HepG2 (cell line): ENCODE measurements around the gene PLEKHN1. TPM values are rescaled to one million over a fixed set of nuclear protein-coding genes. Genes with fewer than 3 reads are reported as not detected.

Experiments used
- CBX1 ChIP-seq: IDR thresholded peaks from one replicate; pipeline ENCODE4 v1.6.1; 2016; ENCODE audit warnings: antibody characterized with exemption, low read depth
- CCAR2 ChIP-seq: fragments of 200-400 bp; formaldehyde crosslinking; optimal IDR thresholded peaks from 2 replicates; pipeline ENCODE3; 2018; ENCODE audit warnings: low read depth, mild to moderate bottlenecking, low read length, moderate library complexity
- FOXP1 ChIP-seq, 2 experiments: fragments of 450-650 bp in 1 of 2; IDR thresholded peaks; 2 replicates each; pipeline ENCODE4 v1.6.1; 2017 to 2018; ENCODE audit warnings: antibody characterized with exemption in 1 of 2
- GABPA ChIP-seq, 2 experiments: IDR thresholded peaks; 2 replicates each; pipeline ENCODE4 v1.6.1; 2011 to 2016; ENCODE audit warnings: low read depth in 2 of 2, low read length in 1 of 2, missing biosample characterization in 1 of 2, missing genetic modification characterization in 1 of 2
- GATAD1 ChIP-seq: IDR thresholded peaks from 2 replicates; pipeline ENCODE4 v1.6.1; 2016; ENCODE audit warnings: missing genetic modification reagents, missing compliant biosample characterization
- HDAC1 ChIP-seq: sonication (generic); formaldehyde crosslinking; IDR thresholded peaks from 2 replicates; pipeline ENCODE4 v1.5.1; 2020; ENCODE audit warnings: mild to moderate bottlenecking, missing genetic modification reagents
- NCOA1 ChIP-seq: sonication (generic); formaldehyde crosslinking; IDR thresholded peaks from 2 replicates; pipeline ENCODE4 v1.9.0; 2021; ENCODE audit warnings: missing genetic modification reagents
- PITX1 ChIP-seq: sonication (generic); formaldehyde crosslinking; IDR thresholded peaks from 2 replicates; pipeline ENCODE4 v1.5.1; 2020; ENCODE audit warnings: mild to moderate bottlenecking, missing genetic modification reagents
- RARG ChIP-seq: sonication (generic); formaldehyde crosslinking; IDR thresholded peaks from 2 replicates; pipeline ENCODE4 v1.4.0; 2020; ENCODE audit warnings: low read depth, mild to moderate bottlenecking, missing genetic modification reagents
- REPIN1 ChIP-seq: sonication (generic); formaldehyde crosslinking; IDR thresholded peaks from 2 replicates; pipeline ENCODE4 v1.8.0; 2022; ENCODE audit warnings: missing genetic modification reagents, low read depth, mild to moderate bottlenecking, borderline replicate concordance
- TEAD3 ChIP-seq: optimal IDR thresholded peaks from 2 replicates; pipeline ENCODE3; 2016; ENCODE audit warnings: borderline replicate concordance
- ZFX ChIP-seq: sonication (generic); formaldehyde crosslinking; IDR thresholded peaks from 2 replicates; pipeline ENCODE4 v1.4.0; 2020; ENCODE audit warnings: mild to moderate bottlenecking, low read depth, missing genetic modification reagents, moderate library complexity
- ZFYVE20 ChIP-seq: sonication (generic); formaldehyde crosslinking; IDR thresholded peaks from 2 replicates; pipeline ENCODE4 v1.8.0; 2023; ENCODE audit warnings: low read depth, mild to moderate bottlenecking, moderate library complexity, missing genetic modification reagents, borderline replicate concordance
- ZKSCAN1 ChIP-seq: fragments of 150-350 bp; IDR thresholded peaks from 2 replicates; pipeline ENCODE4 v1.6.1; 2014; ENCODE audit warnings: low read length
- ZMYM4 ChIP-seq: sonication (generic); formaldehyde crosslinking; IDR thresholded peaks from 2 replicates; pipeline ENCODE4 v1.8.1; 2023; ENCODE audit warnings: mild to moderate bottlenecking, missing genetic modification reagents
- ZNF256 ChIP-seq: sonication (generic); formaldehyde crosslinking; conservative IDR thresholded peaks from 2 replicates; pipeline ENCODE4 v1.4.0; 2020; ENCODE audit warnings: missing genetic modification reagents
- ZNF317 ChIP-seq: sonication (generic); formaldehyde crosslinking; IDR thresholded peaks from 2 replicates; pipeline ENCODE4 v1.5.0; 2020; ENCODE audit warnings: mild to moderate bottlenecking, missing genetic modification reagents
- ZNF430 ChIP-seq: sonication (generic); formaldehyde crosslinking; IDR thresholded peaks from 2 replicates; pipeline ENCODE4 v1.9.0; 2021; ENCODE audit warnings: mild to moderate bottlenecking, missing genetic modification reagents
- ZNF564 ChIP-seq: sonication (generic); formaldehyde crosslinking; IDR thresholded peaks from 2 replicates; pipeline ENCODE4 v1.8.1; 2023; ENCODE audit warnings: mild to moderate bottlenecking, missing genetic modification reagents
- polyA plus RNA-seq, 8 experiments: library from polyadenylated mRNA; depleted of rRNA in 3 of 8; stranded (reverse) in 7 of 8; unstranded in 1 of 8; fragments of >200 nt; fragmentation: Illumina TruSeq in 4 of 8; extraction: Trizol in 4 of 8; gene quantifications; 2 replicates each; pipeline versions ENCODE4 v1.2.1 to v1.2.3, GENCODE V29; 2011 to 2016; ENCODE audit warnings: low read depth in 4 of 8, missing spikeins in 1 of 8, mixed read lengths in 1 of 8; ENCODE audit not compliant: insufficient read depth in 1 of 8
- total RNA-seq, 5 experiments: library from RNA; depleted of rRNA; stranded (reverse); fragments of >200 nt; fragmentation: Illumina TruSeq; extraction: Trizol; gene quantifications; 2 replicates each; pipeline ENCODE4 v1.2.3, GENCODE V29; 2016; ENCODE audit warnings: low read depth in 1 of 5
- TF ChIP-seq, protein P1 (sequence below): IDR thresholded peaks from 2 replicates; pipeline ENCODE4 v1.6.1; 2016; ENCODE audit warnings: low read depth, control low read depth
- TF ChIP-seq, protein P2 (sequence below): sonication (generic); formaldehyde crosslinking; conservative IDR thresholded peaks from 2 replicates; pipeline ENCODE4 v1.8.0; 2022; ENCODE audit warnings: missing genetic modification reagents
- TF ChIP-seq, protein P3 (sequence below): sonication (generic); formaldehyde crosslinking; IDR thresholded peaks from 2 replicates; pipeline ENCODE4 v1.4.0; 2020; ENCODE audit warnings: missing genetic modification reagents, borderline replicate concordance
- TF ChIP-seq, protein P4 (sequence below): sonication (generic); formaldehyde crosslinking; conservative IDR thresholded peaks from 2 replicates; pipeline ENCODE4 v1.8.0; 2022; ENCODE audit warnings: mild to moderate bottlenecking, moderate library complexity, missing genetic modification reagents

Gene PLEKHN1
- total and polyA plus RNA-seq, 2 of the 13 experiments (the other 11 are each of a cell fraction or from before 2014, with no cell fraction given): 0.42 to 0.58 TPM

DNA sequence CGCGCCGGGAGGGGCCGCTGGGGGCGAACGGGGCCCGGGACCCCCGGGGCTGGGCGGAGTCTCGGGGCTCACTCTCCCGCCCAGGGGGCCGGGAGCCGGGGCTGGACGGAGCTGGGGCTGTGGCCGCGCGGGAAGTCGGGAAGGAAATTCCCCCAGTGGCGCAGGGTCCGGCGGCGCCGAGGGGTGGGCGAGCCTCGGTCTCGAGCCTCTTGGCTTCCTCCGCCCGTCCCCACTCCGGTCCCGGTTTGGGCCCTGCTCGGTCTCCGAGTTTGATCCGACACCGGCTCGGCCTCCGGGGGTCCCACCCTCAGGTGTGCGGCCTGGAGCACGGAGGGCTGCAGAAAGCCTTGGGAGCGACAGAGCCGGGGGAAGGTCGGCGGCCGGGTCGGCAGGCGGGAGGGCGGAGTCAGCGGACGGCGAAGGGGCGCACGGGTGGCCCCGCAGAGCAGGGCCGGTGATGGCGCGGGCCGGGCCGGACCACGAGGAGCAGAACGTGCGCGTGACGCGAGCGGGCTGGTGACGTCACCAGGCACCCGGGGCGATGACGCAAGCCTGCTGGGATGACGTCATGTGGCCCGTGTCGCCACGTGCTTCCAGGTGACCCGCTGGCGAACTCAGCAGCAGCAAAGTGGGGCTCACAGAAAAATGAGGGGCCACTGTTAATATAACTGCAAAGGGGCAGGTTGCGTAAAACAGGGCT lies 34.2 kb downstream of the PLEKHN1 start (continued):
- peak; percentile 91 for TF ChIP-seq HDAC1 (CRISPR knock-in tag)
- TF ChIP-seq, protein P1, sequence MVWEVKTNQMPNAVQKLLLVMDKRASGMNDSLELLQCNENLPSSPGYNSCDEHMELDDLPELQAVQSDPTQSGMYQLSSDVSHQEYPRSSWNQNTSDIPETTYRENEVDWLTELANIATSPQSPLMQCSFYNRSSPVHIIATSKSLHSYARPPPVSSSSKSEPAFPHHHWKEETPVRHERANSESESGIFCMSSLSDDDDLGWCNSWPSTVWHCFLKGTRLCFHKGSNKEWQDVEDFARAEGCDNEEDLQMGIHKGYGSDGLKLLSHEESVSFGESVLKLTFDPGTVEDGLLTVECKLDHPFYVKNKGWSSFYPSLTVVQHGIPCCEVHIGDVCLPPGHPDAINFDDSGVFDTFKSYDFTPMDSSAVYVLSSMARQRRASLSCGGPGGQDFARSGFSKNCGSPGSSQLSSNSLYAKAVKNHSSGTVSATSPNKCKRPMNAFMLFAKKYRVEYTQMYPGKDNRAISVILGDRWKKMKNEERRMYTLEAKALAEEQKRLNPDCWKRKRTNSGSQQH: no peak
- TF ChIP-seq ZNF430: 0 out of 2 replicates have a peak, but pooled peaks have one; percentile 32
- no peak; the same call in 1 of the 2 replicates for TF ChIP-seq ZNF564 (CRISPR knock-in tag)
- TF ChIP-seq GATAD1: peak; percentile 56; the same call in 1 of the 2 replicates
- TF ChIP-seq, protein P2, sequence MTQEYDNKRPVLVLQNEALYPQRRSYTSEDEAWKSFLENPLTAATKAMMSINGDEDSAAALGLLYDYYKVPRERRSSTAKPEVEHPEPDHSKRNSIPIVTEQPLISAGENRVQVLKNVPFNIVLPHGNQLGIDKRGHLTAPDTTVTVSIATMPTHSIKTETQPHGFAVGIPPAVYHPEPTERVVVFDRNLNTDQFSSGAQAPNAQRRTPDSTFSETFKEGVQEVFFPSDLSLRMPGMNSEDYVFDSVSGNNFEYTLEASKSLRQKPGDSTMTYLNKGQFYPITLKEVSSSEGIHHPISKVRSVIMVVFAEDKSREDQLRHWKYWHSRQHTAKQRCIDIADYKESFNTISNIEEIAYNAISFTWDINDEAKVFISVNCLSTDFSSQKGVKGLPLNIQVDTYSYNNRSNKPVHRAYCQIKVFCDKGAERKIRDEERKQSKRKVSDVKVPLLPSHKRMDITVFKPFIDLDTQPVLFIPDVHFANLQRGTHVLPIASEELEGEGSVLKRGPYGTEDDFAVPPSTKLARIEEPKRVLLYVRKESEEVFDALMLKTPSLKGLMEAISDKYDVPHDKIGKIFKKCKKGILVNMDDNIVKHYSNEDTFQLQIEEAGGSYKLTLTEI: no peak
- TF ChIP-seq NCOA1 (CRISPR knock-in tag): peak; percentile 34; the same call in 1 of the 2 replicates
- TF ChIP-seq, protein P3, sequence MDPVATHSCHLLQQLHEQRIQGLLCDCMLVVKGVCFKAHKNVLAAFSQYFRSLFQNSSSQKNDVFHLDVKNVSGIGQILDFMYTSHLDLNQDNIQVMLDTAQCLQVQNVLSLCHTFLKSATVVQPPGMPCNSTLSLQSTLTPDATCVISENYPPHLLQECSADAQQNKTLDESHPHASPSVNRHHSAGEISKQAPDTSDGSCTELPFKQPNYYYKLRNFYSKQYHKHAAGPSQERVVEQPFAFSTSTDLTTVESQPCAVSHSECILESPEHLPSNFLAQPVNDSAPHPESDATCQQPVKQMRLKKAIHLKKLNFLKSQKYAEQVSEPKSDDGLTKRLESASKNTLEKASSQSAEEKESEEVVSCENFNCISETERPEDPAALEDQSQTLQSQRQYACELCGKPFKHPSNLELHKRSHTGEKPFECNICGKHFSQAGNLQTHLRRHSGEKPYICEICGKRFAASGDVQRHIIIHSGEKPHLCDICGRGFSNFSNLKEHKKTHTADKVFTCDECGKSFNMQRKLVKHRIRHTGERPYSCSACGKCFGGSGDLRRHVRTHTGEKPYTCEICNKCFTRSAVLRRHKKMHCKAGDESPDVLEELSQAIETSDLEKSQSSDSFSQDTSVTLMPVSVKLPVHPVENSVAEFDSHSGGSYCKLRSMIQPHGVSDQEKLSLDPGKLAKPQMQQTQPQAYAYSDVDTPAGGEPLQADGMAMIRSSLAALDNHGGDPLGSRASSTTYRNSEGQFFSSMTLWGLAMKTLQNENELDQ (CRISPR knock-in tag): no peak
- TF ChIP-seq, protein P4, sequence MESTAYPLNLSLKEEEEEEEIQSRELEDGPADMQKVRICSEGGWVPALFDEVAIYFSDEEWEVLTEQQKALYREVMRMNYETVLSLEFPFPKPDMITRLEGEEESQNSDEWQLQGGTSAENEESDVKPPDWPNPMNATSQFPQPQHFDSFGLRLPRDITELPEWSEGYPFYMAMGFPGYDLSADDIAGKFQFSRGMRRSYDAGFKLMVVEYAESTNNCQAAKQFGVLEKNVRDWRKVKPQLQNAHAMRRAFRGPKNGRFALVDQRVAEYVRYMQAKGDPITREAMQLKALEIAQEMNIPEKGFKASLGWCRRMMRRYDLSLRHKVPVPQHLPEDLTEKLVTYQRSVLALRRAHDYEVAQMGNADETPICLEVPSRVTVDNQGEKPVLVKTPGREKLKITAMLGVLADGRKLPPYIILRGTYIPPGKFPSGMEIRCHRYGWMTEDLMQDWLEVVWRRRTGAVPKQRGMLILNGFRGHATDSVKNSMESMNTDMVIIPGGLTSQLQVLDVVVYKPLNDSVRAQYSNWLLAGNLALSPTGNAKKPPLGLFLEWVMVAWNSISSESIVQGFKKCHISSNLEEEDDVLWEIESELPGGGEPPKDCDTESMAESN (CRISPR knock-in tag): peak; percentile 92
- no peak; the same call in 1 of the 2 replicates for TF ChIP-seq PITX1 (CRISPR knock-in tag)
- peak; percentile 94 for TF ChIP-seq ZFX (CRISPR knock-in tag)
- TF ChIP-seq RARG (CRISPR knock-in tag): no peak; the same call in 1 of the 2 replicates
- peak; percentile 47 for TF ChIP-seq ZNF256 (CRISPR knock-in tag)
- TF ChIP-seq CBX1: peak; percentile 19
- no peak for TF ChIP-seq GABPA (IDR thresholded peaks at IDR 0.05; ENCODE audit: low read depth, low read length)
- peak; percentile 48; the same call in 1 of the 2 replicates for TF ChIP-seq GABPA (CRISPR knock-in tag; IDR thresholded peaks at IDR 0.05; ENCODE audit: low read depth)
- TF ChIP-seq ZKSCAN1: no peak
- TF ChIP-seq ZMYM4 (CRISPR knock-in tag): no peak; the same call in 1 of the 2 replicates
- peak; percentile 62 for TF ChIP-seq TEAD3 (CRISPR knock-in tag)
- TF ChIP-seq ZFYVE20 (CRISPR knock-in tag): peak; percentile 96
- no peak for TF ChIP-seq FOXP1 (IDR thresholded peaks at IDR 0.05)
- TF ChIP-seq FOXP1 (CRISPR knock-in tag; IDR thresholded peaks at IDR 0.05): no peak
- TF ChIP-seq REPIN1: peak; percentile 68; the same call in 1 of the 2 replicates
- TF ChIP-seq CCAR2: no peak
- TF ChIP-seq ZNF317: no peak
